SH-SY5Y (cell line): ENCODE measurements around the gene LCN15.

Source experiments
- GATA2 ChIP-seq: IDR thresholded peaks from 2 replicates; pipeline ENCODE4 v1.6.1; 2011; ENCODE audit warnings: mild to moderate bottlenecking, low read depth, low read length
- GATA3 ChIP-seq: IDR thresholded peaks from 2 replicates; pipeline ENCODE4 v1.6.1; 2011; ENCODE audit warnings: low read depth, mild to moderate bottlenecking, low read length, moderate library complexity

- no peak for TF ChIP-seq GATA2
- TF ChIP-seq GATA3 = no peak
Observed at GRCh38 chr9:136711751-136712689, 52.3 kb downstream of the LCN15 start, which contains the start of gene DIPK1B.
